Non-pigmented ciliary epithelial cell (primary cell): ENCODE data around the gene NT5DC3.

Source experiments
- DNase-seq: peaks from one replicate; pipeline ENCODE4 v3.0.0-alpha.2; 2010; ENCODE audit warnings: low read depth

The NT5DC3 gene

DNA sequence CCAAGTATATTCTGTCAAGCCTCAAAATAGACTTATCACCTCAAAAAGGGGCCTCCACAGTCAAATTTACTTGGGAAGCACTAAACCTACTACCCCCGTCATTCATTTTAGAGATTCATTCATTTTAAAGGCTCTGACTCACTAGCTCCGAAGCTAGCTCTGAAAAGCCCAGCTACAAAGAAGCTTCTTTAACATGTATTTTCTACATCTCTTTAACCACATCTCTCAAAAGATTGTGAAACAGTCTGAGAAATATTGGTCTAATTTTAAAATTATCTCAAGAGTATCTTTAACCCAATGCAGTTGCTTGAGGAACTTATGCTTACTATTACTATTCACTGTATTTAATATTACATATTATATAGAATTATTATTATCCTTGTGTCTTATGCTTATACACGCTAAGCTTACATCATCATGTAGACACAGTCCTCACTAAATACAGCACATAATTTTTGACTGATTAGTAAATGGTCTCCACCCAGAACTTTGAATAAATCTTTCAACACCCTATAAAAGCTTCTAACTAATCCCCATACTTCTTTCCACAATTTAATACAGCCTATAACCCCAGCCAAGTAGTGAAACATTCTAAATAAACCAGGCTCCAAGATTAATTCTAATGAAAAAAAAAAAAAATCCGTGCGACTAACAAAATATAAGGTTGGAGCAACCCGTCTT lies 7.8 kb downstream of the NT5DC3 start:
- DNase-seq: no peak

DNA sequence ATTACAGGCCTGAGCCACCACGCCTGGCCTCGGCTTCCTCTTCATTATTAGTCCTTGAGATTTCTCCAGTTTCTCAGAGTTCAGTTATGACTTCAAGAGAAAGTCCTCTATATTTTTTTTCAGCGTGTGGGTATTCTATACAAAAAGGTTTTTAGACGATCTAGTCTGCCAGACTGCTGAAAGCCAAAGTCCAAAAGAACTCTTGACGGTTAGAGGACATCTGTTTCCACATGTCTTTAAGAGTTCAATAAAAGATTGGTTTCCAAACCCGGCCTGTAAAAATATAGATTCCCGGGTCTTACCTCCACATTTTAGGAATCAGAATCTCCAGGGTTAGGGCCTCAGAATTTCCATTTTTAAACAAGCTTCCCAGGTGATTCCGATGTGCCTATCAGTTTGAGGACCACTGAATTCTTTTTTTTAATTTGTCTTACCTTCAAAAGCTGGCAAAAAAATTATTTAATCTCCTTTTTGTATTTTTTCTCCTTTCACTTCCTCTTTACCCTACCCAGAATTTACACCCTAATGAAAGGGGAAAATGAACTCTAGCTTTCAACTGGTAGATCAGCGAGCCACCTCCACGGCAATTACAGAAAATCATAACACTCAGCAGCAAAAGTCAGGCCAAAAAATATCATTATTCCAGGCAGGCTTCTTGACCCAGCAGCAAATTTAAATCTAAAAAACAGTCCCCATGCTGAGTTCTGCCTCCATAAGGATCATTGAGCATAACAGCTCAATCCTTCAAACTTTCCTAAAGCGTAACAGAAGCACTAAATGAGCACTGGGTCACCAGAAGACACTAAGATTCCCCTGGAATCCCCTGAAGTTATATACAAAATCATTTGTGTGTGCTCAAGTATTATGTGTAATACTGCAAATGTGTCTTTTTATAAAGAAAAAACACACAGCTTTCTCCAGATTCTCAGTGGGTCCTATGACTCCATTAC lies 8.7 kb downstream of the NT5DC3 start:
- no peak for DNase-seq

DNA sequence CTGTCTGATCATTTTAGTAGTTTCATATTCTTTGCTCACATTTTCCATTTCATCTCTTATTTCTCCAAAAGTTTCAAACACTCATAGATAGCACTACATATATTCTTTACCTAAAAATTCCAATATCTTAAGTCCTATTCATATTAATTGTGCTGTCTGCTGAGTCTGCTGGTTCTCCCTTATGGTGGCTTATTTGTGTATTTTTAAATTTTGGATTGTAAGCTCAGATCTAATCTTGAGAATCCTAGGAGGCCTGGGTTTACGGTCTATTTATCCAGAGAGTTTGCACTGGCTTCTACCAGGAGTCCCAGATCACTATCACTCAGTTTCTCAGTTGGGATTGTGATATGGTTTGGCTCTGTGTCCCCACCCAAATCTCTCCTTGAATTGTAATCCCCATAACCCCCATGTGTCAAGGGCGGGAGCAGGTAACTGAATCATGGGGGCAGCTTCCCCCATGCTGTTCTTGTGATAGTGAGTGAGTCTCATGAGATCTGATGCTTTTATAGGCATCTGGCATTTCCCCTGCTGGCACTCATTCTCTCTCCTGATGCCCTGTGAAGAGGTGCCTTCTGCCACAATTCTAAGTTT lies 10.2 kb downstream of the NT5DC3 start:
- DNase-seq: no peak

DNA sequence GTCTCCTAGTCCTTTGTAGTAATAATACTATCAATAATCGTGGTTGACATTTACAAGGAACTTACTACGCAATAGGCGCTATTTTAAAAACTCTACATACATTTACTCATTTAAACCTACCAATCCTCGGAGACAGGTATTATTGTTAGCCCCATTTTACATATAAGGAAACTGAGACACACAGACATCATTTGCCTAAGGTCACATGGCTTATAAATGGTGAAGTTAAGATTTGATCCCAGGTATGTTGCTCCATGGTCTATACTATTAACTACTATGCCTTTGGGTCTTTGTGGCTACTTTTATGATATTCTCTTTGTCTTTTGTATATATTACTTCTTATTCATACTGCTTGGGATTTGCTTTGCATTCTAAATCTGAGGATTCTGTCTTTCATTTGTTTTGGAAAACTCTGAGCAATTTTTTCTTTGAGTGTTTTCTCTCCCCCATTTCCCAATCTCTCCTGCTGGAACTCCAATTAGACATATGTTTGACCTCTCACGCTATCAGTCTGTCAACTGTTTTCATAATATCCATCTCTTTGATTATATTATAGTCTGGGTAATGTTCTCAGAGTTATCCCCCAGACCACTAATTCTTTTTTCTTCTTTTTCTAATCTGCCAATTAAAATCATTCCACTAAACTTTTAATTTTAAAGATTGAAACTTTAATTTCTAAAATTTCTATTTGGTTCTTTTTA lies 10.9 kb downstream of the NT5DC3 start:
- no peak for DNase-seq

DNA sequence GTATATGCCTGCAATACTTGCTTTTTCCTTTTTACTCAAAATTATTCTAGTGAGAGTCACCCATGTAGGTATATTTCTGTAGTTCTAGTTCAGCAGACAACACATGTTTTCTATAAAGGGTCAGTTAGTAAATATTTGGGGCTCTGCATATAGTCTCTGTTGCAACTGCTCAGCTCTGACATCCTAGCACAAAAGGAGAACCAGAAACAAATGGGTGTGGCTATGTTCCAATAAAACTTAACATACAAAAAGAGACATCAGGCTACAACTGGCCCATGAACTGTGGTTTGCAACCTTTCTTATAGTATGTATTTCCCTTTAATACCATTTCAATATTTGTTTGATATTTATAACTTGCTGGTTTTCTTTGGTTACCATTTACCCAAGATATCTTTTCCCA lies 11.9 kb downstream of the NT5DC3 start:
- no peak for DNase-seq

DNA sequence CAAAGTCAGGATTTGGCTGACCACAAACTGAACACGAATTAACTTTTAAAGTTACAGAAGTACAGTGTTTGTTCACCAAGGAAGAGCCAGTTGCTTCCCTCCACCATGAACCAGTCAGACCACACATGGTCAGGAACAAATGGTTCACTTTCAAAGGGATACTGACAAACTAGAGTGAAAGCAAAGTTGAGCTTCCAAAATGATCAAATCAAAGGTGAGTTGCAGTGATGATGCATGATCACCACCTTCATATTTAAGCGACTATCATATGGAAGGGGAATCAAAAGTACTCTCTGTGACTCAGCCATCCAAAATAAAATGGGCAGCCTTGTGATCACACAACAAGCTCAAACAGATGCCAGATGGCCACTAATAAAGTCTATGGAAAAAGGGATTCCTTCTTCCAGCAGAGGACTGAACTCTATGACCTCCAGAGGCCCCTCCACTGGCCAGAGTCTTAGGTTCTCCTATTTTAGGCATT lies 13.1 kb downstream of the NT5DC3 start:
- no peak for DNase-seq

DNA sequence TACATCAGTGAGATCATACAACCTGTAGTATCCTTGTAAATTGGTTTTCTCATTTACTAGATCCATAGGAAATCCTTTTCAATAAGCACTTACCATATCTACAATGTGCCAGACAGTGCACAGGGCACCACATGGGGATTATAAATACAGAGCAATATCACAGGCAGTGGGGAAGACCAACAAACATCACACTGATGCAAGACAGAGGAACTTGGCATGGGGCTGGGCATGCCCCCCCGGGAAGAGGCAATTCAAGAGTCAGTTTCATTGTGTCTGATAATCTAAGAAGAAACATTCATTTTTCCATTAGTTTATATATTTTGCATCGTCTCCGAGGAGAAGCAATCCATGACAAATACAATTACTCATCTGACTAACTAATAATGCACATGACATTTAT lies 16.2 kb downstream of the NT5DC3 start:
- DNase-seq: no peak

DNA sequence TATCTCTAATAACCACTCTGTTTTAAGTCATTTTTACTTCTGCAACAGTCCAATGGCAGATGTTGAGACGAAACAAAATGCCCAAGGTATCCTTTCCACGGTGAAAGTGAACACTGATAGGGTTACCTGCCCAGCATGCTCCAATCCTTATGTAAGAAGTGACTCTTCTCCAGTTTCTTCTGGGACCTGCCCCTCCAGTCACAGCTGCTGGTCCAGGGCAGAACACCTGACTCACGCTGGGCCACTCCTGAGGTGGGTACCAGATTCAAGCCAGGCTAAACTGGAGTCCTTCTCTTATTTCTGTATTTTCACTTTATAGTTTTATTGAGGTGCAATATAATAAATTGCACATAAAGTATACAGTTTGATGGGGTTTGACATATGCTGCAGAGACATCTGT lies 16.7 kb downstream of the NT5DC3 start:
- DNase-seq: no peak

DNA sequence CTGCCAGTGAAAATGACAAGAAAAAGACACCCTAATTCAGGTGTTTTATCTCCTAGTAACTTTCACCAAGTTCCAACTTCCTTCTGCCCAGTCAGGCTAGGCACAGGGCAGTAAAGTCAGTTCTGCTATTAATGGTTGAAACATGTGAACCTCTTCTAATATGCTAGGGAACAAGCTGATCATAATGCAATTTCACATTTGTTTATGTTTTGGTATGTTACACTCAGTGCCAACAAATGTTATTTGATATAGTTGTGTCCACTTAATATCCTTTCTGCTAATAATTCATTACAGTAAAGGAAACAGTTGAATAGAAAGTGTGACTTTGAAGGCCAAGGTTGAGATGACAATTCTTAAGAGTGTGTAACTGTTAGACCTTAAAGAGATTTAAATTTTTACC lies 17.2 kb downstream of the NT5DC3 start:
- DNase-seq: no peak

DNA sequence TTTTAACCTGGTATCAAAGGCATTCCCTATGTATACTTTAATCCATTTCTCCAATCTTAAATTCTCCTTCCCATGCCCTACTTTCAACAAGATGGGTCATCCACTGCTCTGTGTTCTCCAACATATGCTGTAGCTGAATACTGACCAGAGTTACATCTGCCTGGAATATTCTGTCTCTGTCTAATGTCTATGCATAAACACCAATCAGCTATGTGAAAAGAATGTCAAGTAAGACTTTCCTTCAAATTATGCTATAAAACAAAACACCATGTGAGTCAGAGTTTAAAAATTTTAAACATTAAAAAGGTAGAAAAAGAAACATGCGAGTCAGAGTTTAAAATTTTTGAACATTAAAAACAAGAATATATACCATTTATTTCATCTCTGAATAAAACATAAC lies 19.3 kb downstream of the NT5DC3 start:
- DNase-seq: no peak

DNA sequence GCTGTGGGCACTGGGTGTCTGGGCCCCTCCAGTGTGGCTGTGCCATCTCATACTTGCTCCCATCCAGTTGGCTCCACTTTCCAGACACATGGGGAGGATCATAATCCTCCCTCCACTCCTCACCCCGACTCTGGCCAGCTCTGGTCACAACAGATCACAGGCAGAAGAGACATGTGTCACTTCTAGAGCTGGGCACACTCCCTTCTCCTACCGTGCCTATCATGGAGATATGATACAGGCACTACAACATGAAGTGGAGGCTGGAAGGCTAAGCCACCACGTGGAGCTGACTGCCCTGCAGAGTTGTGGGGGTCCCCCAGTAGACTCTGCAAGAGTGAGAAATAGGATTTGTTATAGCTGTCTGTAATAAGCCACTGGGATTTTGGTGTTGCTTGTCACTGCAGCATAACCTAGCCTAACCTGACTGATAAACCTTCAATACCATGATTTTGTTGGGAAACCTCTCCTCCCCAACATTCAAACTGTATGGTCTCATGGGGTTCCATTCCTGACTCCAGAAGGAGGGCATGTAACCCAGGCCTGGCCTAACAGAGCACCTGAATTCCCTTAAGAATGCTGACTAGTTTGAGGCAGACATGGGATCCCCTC lies 20.0 kb downstream of the NT5DC3 start:
- DNase-seq: no peak

DNA sequence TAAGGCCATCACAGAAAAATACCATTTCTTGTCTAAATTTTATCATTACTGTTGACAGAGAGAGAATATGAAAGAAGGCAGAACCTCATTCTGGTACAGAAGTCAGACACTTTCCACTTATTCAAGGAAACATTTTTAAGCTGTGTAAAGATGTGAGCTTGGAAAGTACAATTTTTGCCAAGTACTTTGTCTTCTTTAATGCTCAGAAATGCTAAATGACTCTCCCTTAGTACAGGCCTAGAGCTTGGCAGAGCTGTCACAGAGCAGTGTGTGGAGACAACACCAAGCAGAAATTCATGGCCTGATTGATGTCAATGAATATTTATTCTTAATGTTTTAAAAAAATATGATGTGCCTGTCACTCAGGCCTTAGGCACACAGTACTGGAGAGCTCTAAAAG lies 20.7 kb downstream of the NT5DC3 start:
- no peak for DNase-seq

DNA sequence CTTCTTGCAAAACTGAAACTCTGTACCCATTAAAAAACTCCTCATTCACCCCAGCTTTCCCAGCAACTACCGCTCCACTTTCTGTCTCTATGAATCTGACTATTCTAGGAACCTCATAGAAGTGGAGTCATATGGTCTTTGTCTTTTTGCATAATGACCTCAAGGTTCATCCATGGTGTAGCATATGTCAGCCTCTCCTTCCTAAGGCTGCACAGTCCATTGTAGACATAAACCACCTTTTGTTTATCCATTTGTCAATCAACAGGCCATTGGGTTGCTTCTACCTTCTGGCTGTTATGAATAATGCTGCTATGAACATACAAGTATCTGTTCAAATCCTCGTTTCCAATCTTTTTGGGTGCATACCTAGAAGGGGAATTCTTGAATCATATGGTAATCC lies 21.1 kb downstream of the NT5DC3 start:
- no peak for DNase-seq

DNA sequence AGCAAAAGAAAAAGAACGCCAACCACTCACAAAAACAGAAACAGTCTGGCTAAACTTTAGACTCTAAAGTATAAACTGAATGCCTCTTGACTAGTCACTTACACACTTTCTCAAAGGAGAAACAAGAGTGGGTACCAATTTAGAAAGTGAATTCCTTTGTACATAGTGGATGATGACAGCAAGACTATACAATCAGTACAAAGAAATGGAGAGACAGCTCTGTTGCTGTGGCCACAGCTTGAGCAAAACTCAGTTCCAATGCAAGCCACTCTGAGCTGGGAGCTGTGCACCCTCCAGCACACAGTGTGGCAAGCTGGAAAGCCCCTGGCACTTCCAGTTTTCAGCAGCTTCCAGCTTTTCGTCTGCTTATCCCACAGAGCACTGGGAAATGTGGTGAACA lies 21.7 kb downstream of the NT5DC3 start:
- DNase-seq: no peak

DNA sequence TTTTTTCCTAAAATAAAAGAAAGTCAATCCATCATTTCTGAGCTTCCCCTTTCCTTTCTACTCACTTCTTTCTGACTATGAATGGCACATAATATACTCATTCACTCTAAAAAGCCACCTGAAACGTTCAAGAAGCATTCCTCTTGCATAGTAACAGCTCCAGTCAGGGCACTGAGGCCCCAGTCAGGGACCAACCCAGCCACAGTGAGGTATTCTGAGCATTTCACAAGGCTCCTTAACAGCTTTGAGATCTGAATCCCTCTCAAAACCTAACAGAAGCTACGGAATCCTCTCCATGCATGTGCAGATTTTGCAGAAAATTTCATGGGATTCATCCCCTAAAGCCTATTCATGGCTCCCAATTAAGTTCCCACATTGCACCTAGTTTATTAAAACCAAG lies 23.2 kb downstream of the NT5DC3 start:
- no peak for DNase-seq

DNA sequence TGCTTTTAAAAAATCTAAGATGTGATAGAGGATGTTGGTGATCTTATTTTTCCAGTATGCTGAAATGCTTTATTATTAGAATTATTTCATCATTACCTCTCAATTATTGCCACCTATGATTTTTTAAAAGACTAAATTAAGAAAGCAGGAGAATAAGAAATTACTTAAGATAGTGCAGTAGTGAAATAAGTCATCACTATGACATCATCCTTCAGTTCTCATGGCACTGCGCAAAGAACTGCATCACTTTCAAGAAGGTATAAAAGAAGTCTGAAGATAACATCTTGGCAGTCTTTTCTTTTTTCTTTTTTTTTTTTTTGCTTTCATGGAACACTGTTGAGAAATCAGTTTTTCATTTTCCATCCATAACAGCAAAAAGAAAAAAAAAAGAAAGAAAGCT lies 24.4 kb downstream of the NT5DC3 start:
- DNase-seq: no peak

DNA sequence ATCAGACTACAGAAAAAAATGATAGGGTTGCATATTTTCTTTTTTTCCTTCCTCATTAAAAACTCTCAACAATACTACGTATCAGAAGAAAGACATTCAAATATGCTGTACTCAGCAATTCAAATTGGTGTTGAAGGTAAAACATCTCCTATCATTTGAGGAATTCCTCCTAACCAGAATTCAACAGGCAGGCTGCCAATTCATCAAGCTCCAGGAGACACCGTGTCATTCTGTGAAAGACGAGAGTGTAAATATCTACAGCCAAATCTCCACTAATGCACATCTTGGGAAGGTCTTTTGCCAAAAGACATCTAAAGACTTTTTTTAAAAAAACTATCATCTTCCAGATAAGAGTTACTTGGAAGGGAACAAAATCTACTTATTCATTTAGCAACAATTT lies 26.6 kb downstream of the NT5DC3 start:
- no peak for DNase-seq

DNA sequence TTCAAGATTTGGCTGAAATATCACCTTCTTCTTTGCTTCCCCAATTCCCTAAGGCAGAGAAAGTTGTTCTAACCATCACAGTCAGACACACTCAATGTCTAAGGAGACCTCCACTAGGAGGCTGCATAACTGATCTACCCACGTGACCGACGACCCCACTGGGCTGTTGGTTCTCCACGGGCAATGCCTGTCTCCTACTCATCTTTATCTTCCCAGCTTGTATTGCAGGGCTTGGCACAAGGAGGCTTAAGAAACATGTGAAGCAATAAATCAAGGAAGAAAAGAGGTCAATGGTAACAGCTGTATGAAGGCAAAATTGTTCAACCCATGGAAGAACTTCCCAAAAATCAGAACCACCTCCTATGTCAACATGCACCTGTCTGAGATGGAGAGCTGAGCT lies 27.1 kb downstream of the NT5DC3 start:
- no peak for DNase-seq

DNA sequence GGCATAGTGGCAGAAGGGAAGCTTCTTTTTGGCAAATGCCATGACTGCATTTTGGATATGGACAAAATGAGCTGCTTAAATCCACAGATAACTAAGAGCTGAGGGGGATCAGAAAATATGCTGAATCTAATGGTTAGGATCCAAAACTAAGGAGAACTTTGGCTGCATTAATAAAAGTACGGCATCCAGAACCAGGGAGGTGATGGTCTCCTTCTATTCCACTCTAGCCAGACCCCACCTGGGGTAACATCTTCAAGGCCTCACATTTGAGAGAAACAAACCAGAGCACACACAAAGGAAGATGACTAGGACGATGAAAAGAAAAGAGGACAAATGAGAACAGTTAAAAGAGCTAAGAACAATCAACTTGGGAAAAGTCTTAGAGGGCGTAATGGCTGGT lies 27.6 kb downstream of the NT5DC3 start:
- DNase-seq: no peak

DNA sequence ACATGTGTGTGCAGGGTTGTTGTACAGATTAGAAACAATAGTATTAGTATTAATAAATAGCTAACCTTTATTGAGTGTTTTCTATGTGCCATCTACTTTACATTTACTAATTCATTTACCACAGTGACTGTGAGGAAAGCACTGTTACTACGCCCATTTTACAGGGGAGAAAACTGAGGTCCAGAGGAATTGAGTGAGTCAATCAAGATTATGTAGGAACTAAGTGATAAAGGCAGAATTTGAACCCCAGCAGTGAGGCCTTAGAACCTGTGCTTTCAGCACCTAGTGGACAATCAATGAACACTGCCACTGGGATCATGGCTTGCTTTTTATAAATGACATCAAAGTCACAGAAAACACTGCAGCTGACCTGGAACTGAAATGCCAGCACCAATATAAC lies 28.2 kb downstream of the NT5DC3 start:
- DNase-seq: no peak

DNA sequence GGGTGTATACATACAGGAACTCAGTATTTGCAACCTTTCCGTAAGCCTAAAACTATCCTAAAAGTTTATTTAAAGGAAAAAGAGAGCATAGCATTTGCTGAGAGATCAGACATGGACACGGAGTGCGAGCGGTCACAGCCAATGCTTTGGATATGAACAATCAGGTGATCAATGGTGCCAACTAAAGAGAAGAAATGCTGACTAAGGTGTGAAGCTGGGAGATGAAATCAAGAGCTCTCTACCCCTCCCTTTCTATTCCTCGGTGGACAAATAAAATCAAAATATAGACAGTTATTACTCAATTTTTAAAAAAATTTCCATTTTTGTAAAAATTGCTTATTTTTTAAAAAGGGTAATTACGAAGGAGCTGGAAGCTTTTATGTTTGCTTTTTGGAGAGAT lies 29.2 kb downstream of the NT5DC3 start:
- no peak for DNase-seq

DNA sequence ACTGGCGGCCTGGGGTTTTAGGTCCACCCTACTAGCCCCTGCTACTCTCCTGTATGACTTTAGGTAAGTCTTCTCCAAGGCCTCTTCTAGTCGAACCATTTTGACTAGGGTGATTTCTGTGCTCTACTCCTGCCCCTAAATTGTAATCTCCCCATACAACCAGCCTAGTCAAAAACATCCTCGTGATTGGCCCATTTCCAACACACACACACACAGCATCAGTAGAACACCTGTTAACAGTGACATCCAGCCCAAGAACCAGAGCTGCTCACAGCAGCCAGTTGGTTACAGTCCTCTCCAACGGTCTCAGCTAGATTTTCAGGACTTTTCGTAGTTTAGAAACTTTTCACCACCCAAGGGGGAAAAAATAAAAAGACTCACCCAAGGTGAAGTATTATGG lies 30.9 kb downstream of the NT5DC3 start:
- DNase-seq: no peak
